ENCODE results near the gene CISD3.

CISD3 gene, protein sequence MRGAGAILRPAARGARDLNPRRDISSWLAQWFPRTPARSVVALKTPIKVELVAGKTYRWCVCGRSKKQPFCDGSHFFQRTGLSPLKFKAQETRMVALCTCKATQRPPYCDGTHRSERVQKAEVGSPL

DNA sequence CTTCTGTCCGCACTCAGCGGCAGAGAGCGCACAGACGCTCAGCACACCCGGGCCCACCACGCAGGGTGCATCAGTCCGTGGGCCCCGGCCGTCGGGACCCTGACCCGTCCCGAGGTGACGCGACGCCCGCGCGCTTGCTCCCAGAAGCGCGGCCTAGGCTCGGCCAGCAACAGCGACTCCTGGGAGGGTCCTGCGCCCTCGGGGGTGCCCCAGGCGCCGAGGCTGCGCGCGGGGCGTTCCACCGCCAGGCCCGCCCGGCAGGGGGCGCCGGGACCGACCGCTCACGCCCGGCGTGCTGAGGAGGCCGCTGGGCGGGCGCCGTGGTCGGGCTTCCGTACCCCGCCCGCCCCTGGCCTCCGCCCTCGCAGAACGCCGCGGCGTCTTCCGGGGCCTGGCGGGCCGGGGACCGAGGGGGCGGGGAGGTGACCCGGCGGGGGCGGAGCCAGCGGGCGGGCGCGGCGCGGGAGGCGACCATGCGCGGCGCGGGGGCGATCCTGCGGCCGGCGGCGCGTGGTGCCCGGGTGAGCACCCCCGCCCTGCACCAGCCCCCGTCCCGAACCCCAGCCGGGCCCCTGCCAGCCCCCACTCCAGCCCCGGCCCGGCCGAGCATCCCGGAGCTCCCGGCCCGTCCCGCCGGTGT lies at the start of gene CISD3:
TSS of gene CISD3 (plus strand) at position 456 of the 640 bp plus-strand sequence. CDS start at position 474, 18 bp downstream.
- ATAC-seq, result peak; percentile 85
- H3K4me1 Mint-ChIP-seq, result peaks cover 93% of the 10 kb centered on the region

DNA sequence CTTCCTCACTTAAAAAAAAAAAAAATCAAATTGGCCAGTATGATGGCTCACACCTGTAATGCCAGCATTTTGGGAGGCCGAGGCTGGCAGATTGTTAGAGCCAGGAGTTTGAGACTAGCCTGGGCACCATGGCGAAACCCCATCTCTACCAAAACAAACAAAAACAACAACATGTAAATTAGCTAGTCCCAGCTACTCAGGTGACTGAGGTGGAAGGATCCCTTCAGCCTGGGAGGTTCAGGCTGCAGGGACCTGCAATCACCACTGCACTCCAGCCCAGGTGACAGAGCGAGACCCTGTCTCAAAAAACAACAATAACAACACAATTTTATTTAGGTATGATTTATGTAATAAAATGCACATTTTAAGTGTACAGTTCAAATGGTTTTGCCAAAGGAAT lies 49.0 kb upstream of the CISD3 start:
- ATAC-seq (no peak), DNase-seq (no peak)
- no peaks in the 10 kb centered on the region for H3K9me3 Mint-ChIP-seq
- no peak overlapping the region for H3K27ac Mint-ChIP-seq
- H3K27me3 Mint-ChIP-seq, result peaks cover 10% of the 10 kb centered on the region
- H3K4me1 Mint-ChIP-seq, result peaks cover 29% of the 10 kb centered on the region
- no peak overlapping the region for H3K4me3 Mint-ChIP-seq

More for the DNA sequence above, at the start of gene CISD3:
- peak; percentile 88 to 90 for DNase-seq
- peak within 1 kb of the TSS; percentile 93 to 96 for H3K27ac Mint-ChIP-seq
- no peaks in the 10 kb centered on the region for H3K27me3 Mint-ChIP-seq
- H3K4me3 Mint-ChIP-seq, result peak within 1 kb of the TSS; percentile 89 to 97
- peaks cover 6 to 8% of the 10 kb centered on the region in 2 donors for H3K9me3 Mint-ChIP-seq

DNA sequence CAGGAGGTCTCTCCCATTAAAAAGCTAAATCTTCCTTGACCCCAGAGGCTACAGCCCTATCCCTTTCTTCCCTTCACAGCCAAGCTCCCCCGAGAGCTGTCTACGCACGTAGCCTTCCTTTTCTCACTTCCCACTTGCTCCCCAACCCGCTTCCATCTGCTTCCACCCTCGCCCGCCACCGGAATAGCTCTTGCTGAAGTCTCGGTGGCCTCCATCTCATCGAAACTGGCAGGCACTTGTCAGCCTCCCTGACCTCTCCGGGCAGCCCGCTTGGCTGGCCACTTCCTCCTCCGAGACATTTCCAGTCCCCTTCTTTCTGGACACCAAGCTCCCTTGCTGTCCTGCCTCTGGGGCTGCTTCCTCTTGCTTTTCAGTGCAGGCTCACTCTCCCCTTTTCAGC lies 44.6 kb upstream of the CISD3 start:
- no peak for DNase-seq
- Mint-ChIP-seq H3K27ac (peak overlapping the region; percentile 30 to 59), H3K27me3 (peaks cover 16% of the 10 kb centered on the region), H3K9me3 (no peaks in the 10 kb centered on the region), H3K4me3 (no peak overlapping the region), H3K4me1 (peaks cover 4% of the 10 kb centered on the region)
- ATAC-seq, result no peak

DNA sequence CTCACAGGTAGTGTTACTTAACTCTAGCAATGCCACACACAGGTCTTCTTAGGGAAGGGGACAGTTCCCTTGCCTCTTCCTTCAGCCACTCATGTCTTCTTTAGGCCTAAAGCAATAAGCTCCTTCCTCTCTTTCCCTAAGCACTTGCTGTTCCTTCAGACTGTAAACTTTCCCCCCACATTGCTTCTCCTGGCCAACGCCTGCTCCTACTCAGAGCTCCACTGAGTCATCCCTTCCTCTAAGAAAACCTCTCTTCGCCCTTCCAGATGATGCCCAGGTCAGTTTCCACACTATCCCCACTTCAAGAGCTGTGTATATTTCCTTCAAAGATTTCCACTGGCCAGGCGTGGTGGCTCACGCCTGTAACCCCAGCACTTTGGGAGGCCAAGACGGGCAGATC lies 42.9 kb upstream of the CISD3 start:
- no peak overlapping the region for H3K27ac Mint-ChIP-seq

DNA sequence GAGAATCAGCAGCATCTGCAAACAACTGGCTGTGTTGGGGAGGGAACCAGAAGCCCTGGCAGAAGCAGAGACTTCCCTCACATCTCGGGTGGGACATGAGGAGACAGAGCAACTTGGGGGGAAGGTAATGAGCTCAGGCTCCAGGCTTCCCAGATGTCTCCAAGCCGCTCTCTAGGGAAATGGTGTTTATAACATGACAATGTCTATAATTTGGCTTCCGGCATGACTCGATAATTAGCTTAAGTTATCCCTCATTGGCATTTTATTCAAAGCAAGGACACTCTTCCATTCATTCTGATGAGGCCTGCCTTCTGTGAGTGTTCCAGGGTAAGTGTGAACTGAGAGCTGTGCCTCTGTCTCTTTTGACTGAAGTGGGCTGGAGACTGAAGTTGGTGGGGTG lies 39.8 kb upstream of the CISD3 start:
- no peak overlapping the region for H3K4me3 Mint-ChIP-seq
- H3K27me3 Mint-ChIP-seq, result peaks cover 18% of the 10 kb centered on the region
- H3K27ac Mint-ChIP-seq, result no peak overlapping the region
- ATAC-seq, result no peak
- DNase-seq, result no peak
- peaks cover 4% of the 10 kb centered on the region for H3K4me1 Mint-ChIP-seq
- H3K9me3 Mint-ChIP-seq, result no peaks in the 10 kb centered on the region

More for the DNA sequence above, 42.9 kb upstream of the CISD3 start:
- H3K27me3 Mint-ChIP-seq, result peaks cover 21% of the 10 kb centered on the region
- DNase-seq, result no peak
- no peak overlapping the region for H3K4me3 Mint-ChIP-seq
- H3K4me1 Mint-ChIP-seq, result peaks cover 4% of the 10 kb centered on the region
- no peak for ATAC-seq
- H3K9me3 Mint-ChIP-seq, result no peaks in the 10 kb centered on the region

DNA sequence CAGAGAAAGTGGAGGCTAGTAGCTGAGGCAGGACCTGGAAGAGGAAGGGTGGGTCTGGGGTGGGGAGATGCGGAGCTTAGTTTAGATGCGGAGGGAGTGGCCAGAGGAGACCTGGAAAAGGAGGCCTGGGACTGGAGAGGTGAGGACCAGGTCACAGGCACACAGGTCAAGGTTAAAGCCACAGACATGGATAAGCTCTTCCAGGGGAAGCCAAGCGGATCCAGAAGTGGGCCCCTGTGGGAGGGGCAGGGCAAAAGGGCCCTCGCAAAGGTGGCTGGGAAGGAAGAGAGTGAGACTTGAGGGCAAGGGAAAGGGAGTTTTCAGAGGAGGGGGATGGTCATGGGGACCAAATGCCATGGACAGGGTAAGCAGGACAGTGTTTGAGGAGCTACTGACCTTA lies 39.0 kb upstream of the CISD3 start:
- Mint-ChIP-seq H3K9me3 (no peaks in the 10 kb centered on the region), H3K4me1 (peaks cover 7% of the 10 kb centered on the region), H3K27ac (peak overlapping the region in 1 of 2 donors; percentile 2), H3K27me3 (peaks cover 11% of the 10 kb centered on the region), H3K4me3 (no peak overlapping the region)
- no peak for DNase-seq
- ATAC-seq, result no peak

DNA sequence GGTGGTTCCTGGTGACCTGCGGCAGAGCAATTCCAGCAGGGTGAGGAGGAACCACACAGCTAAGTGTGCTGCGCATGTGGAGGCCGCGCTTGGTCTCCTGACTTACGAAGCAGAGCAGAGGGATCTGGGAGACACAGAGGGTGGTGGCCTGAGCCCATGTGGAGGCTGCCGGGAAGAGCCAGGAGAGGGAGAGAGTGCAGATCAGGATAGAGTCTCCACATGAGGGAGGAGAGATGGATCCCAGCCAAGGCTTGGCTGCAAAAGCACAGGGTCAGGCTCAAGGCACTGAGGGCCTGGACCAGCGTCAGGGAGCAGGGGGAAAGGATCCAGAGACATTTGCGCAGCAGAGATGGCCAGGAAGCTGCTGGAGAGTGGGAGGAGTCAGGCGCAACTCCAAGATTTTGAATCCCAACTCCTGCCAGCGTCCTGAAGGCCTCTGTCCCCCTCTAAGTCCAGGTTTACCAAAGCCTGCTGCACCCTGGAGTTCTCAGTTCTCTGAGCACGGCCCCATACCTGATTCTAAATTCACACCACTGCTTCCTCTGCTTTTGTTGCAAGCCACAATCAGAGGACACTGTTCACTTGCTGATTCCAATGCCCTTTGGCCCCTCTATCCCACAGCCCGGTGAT lies 36.3 kb upstream of the CISD3 start:
- Mint-ChIP-seq H3K9me3 (no peaks in the 10 kb centered on the region), H3K27ac (peak overlapping the region in 1 of 2 donors; percentile 55), H3K4me3 (no peak overlapping the region), H3K27me3 (peaks cover 9% of the 10 kb centered on the region), H3K4me1 (peaks cover 27% of the 10 kb centered on the region)
- DNase-seq (no peak), ATAC-seq (no peak)

DNA sequence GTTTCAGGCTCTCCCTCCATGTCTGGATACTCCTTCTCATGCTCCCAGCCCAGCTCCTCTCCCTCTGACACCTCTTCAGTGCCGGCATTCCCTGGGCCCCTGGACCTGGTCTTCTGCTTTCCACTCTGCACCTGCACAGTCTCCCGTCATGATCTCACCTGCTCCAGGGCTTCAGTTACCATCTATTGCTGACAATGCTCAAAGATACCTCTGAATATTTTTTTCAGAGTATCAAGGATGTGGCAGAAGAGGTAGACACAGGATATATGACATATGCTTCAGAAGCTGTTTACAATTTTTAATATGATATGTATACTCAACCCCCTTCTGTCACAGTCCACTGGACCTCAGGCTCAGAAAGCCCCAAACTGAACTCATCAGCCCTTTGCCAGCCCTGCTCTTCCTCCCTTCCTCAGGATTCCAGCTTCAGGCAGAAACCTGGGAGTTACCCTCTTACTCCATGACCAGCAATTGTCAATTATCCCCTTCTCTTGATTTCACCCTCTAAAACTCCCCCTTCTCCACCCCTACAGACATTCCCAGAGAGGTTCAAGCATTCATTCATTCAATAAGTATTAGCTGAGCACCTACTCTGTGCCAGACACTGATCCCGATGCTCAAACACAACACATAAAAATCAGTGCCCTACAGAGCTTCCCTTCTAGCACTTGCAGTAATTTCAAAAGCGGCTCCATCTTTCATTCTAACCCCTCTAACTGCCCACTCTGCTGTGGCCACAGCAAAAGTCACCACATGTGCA lies 32.9 kb upstream of the CISD3 start:
- Mint-ChIP-seq H3K4me3 (no peak overlapping the region), H3K27me3 (no peaks in the 10 kb centered on the region), H3K27ac (peak overlapping the region in 1 of 2 donors; percentile 0), H3K9me3 (peaks cover 0 to 6% of the 10 kb centered on the region in 2 donors), H3K4me1 (peaks cover 53% of the 10 kb centered on the region)
- DNase-seq, result no peak
- ATAC-seq, result no peak

DNA sequence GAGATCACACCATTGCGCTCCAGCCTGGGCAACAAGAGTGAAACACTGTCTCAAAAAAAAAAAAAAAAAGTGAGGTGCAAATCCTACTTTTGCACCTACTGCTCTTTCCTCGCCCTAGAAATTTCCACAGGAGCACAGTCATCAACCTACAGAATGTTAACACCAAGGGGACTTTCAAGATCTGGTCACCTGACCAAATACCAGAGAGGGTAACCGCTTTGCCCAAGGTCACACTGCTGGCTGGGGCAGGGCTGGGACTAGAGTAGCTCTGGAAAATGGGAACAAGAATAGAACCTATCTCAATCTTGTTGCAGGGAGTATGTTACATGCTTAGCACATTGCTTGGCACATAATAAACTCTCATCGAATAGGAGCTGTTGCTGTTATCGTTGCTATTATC lies 31.4 kb upstream of the CISD3 start:
- H3K27ac Mint-ChIP-seq, result no peak overlapping the region
- H3K4me3 Mint-ChIP-seq, result no peak overlapping the region
- H3K4me1 Mint-ChIP-seq, result peaks cover 53% of the 10 kb centered on the region
- ATAC-seq, result no peak
- no peaks in the 10 kb centered on the region for H3K27me3 Mint-ChIP-seq
- no peak for DNase-seq
- H3K9me3 Mint-ChIP-seq, result peaks cover 0 to 6% of the 10 kb centered on the region in 2 donors

DNA sequence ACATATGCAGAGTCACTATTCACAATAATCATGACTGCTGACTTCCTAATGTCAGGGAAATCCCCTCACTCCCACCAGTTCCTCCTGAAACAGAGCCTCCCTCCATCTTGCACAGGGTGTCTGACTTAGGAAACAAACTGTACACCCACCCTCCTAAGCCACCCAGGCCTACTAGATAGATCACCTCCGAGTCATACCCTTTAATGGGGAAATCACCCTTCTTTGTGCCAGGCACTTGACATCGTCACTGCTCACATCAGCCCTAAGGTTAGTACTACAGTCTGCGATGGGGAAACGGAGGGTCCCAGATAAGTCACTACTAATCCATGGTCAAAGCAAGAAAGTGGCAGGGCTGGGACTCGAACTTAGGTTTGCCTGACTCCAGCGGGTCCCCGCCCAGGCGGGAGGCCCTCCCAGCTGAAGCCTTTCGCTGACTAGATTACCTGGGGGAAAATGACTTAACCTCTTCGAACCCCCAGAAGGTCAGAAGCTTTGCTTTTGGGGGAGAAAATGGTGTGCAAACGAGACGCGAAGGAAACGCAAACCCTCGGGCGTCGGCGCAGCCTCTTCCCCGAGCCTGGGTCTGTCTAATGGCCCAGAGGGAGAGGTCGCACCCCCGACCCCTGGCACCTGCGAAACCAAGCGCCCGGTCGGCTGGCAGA lies 28.5 kb upstream of the CISD3 start:
- peaks cover 0 to 6% of the 10 kb centered on the region in 2 donors for H3K9me3 Mint-ChIP-seq
- peak overlapping the region; percentile 74 to 81 for H3K4me3 Mint-ChIP-seq
- peak overlapping the region; percentile 96 to 97 for H3K27ac Mint-ChIP-seq
- ATAC-seq (peak; percentile 83), DNase-seq (peak; percentile 95)
- no peaks in the 10 kb centered on the region for H3K27me3 Mint-ChIP-seq
- H3K4me1 Mint-ChIP-seq, result peaks cover 46% of the 10 kb centered on the region

DNA sequence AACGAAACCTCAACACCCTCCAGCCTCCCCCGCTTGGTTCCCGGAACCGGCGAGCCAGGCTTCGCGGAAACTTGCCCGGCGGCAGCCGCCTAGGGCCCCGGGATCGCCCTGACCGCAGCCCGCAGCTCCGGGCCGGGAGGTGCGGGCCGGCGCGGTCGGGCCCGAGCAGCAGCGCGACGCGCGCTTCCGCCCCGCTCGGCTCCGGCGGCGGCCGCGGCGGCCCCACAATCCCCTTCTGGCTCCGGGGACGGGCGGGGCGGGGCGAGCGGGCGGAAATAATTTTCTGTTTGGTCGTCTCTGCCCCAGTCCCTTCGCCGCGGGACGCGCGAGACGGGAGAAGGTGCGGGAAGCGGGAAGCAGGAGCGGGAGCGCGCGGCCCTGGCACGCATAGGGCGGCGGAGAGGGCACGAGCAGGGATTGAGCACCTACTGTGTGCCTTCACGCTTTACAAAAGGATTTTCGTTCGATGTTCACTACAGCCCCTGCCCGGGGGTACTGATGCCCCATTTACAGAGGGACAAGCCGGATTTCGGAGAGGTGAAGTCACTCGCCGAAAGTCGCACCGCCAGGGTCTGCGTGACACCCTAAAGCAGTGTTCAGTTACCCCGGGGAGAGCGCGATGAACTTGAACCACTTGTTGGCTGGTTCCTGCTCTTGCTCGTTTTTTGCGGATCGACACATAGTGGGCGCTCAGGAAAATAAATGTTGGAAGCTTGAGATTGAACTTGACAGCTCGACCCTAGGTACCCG lies 27.8 kb upstream of the CISD3 start:
- peaks cover 46% of the 10 kb centered on the region for H3K4me1 Mint-ChIP-seq
- ATAC-seq, result peak; percentile 48

DNA sequence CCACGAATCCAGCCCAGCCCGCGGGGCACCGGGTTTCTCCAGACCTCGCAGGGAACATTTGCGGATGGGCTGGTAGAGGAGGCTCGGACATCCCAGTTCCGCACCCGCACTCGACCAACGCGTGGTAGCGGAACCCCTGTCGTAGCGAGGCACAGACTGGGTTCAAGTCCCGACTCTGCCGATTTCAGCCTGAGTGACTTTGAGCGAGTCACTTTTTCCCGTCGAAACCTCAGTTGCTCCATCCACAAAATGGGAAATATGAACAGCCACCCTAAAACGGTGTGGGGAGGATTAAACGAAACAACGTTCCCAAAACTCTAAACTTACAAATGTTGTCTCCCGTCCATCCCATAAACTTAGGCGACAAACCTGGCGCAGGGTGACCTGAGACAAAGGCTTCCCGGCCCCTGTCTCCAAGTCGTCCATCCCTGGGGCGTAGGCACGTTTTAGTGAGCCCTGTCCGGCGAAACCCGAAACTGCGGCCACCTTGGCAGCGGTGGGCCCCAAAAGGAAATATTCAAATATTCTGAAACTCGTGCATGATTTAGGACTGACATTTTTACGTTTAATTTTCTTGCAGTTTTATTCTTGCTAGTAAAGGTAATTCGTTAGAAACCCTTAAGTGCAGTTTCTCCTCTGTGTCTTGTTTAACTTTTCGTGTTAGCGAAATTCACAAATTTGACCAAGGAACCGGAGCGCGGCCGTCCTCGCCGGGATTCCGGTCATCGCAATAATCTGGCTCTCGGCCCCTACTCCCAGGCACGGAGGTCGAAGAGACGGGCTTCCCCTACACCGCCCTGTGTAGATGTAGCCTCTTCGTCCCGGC lies 27.0 kb upstream of the CISD3 start:
- peak overlapping the region; percentile 98 to 99 for H3K4me3 Mint-ChIP-seq

More for the DNA sequence above, 27.8 kb upstream of the CISD3 start:
- H3K27me3 Mint-ChIP-seq, result no peaks in the 10 kb centered on the region
- peak overlapping the region; percentile 99 to 100 for H3K27ac Mint-ChIP-seq
- peaks cover 0 to 6% of the 10 kb centered on the region in 2 donors for H3K9me3 Mint-ChIP-seq
- H3K4me3 Mint-ChIP-seq, result peak overlapping the region; percentile 98 to 99
- DNase-seq, result peak; percentile 83 to 89

DNA sequence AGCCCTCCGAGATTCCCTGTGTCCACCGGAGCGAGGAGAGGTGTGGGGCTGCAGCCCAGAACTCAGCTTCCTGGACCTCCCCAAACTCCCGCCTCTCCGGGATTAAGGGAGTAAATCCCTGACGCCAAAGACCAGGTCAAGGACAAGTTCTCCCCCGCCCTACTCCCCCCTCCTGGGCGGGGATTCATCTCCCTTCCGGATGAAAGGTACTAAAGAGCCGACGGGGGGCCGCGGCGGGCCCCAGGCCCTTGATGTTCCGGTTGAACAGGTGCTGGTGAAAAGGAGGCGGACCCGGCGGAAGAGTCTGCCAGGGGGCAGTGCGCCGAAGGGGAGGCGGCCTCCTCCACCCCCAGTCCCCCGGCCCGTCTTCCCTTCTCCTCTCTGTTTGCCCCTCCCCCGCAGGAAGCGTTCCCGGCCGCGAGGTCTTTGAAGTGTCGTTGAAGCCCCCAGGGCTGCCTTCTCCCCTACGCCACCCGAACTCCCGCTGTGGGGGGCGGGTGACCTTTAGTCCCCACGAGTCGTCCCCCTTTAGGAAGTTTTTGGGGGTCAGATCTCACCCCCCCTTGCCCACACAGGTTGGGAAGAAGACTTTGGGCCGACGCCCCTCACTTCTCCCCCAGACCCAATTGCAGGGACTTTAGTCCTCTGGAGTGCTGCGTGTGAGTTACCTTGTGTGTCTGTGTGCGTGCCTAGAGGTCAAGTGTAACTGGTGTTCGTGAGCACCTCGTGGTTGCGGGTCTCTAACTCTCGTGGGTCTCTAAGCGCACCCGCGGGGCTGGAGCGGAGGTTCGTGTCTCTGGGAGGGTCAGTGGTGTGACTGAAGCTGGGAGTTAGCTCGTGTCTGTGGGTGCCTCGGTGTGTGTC lies 26.2 kb upstream of the CISD3 start:
- Mint-ChIP-seq H3K9me3 (peaks cover 0 to 6% of the 10 kb centered on the region in 2 donors), H3K4me1 (peaks cover 51% of the 10 kb centered on the region), H3K27ac (peak overlapping the region; percentile 99 to 100), H3K27me3 (no peaks in the 10 kb centered on the region), H3K4me3 (peak overlapping the region; percentile 98 to 99)
- DNase-seq, result peak; percentile 73 to 88
- ATAC-seq, result peak; percentile 15

More for the DNA sequence above, 27.0 kb upstream of the CISD3 start:
- peak overlapping the region; percentile 99 to 100 for H3K27ac Mint-ChIP-seq
- H3K4me1 Mint-ChIP-seq, result peaks cover 47% of the 10 kb centered on the region
- DNase-seq, result no peak
- peaks cover 0 to 6% of the 10 kb centered on the region in 2 donors for H3K9me3 Mint-ChIP-seq
- ATAC-seq, result no peak
- no peaks in the 10 kb centered on the region for H3K27me3 Mint-ChIP-seq
